Suprapubic skin (tissue), 3 donors: Measurements from ENCODE around the gene SPSB3.

Source experiments
- EP300 ChIP-seq: sonication (generic); formaldehyde crosslinking; IDR thresholded peaks from one replicate; pipeline ENCODE4 v1.6.1; 2017; ENCODE audit warnings: antibody characterized with exemption
- TF ChIP-seq, protein P1 (sequence below), 2 donors: fragments of 200-600 bp in 1 of 2; fragments of 450-650 bp in 1 of 2; sonication (generic) in 1 of 2; IDR thresholded peaks; one replicate each; pipeline ENCODE4 v1.5.1; 2016 to 2019; ENCODE audit warnings: antibody characterized with exemption in 2 of 2, mild to moderate bottlenecking in 1 of 2, moderate library complexity in 1 of 2

DNA sequence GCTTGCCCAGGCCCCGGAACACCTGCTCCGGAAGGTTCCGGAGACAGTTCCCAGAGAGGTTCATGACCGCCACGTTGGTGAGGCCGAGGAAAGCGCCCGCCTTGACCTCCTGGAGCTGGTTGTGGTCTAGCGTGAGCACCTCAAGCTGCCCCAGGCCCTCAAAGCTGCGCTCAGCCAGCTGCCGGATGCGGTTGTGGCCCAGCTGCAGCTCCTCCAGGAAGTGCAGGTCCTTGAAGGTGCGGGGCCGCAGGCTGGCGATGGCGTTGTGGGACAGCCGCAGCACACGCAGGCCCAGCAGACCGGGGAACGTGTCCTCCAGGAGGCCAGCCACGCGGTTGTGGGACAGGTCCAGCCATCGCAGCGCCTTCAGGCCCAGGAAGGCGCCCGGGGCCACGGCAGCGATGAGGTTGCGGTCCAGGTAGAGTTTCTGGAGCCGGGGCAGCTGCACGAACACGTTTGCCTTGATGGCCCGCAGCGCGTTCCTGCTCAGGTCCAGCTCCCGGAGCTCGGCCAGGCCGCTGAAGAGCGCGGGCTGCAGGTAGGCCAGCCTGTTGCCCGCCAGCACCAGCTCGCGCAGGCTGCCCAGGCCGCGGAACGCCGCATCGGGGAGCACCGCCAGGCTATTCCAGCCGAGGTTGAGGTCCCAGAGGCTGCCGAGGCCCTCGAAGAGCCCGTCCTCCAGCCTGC, 9.0 kb upstream of the SPSB3 start:
- TF ChIP-seq, protein P1, sequence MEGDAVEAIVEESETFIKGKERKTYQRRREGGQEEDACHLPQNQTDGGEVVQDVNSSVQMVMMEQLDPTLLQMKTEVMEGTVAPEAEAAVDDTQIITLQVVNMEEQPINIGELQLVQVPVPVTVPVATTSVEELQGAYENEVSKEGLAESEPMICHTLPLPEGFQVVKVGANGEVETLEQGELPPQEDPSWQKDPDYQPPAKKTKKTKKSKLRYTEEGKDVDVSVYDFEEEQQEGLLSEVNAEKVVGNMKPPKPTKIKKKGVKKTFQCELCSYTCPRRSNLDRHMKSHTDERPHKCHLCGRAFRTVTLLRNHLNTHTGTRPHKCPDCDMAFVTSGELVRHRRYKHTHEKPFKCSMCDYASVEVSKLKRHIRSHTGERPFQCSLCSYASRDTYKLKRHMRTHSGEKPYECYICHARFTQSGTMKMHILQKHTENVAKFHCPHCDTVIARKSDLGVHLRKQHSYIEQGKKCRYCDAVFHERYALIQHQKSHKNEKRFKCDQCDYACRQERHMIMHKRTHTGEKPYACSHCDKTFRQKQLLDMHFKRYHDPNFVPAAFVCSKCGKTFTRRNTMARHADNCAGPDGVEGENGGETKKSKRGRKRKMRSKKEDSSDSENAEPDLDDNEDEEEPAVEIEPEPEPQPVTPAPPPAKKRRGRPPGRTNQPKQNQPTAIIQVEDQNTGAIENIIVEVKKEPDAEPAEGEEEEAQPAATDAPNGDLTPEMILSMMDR (IDR thresholded peaks at IDR 0.05), result no peak
- no peak for TF ChIP-seq EP300
